A673 (cell line): ENCODE results near the gene PDE6B.
"Not testable (repeated sequence)": the region's sequence is repeated elsewhere in the genome, so short reads cannot be mapped to it uniquely, and the experiment has no call there.

Experiments
- EZH2 ChIP-seq: fragments of 200-600 bp; sonication (generic); IDR thresholded peaks from 2 replicates; pipeline ENCODE4 v1.6.1; 2017; ENCODE audit warnings: borderline replicate concordance, low read depth, mild to moderate bottlenecking, mixed read lengths, antibody characterized with exemption, low read length; ENCODE audit not compliant: poor library complexity, severe bottlenecking
- TF ChIP-seq, protein P1 (sequence below): fragments of 300-800, 200-600 bp; sonication (generic); conservative IDR thresholded peaks from 2 replicates; pipeline ENCODE4 v1.5.1; 2017; ENCODE audit warnings: low read depth, mild to moderate bottlenecking, antibody characterized with exemption, low read length, moderate library complexity, mixed read lengths

DNA sequence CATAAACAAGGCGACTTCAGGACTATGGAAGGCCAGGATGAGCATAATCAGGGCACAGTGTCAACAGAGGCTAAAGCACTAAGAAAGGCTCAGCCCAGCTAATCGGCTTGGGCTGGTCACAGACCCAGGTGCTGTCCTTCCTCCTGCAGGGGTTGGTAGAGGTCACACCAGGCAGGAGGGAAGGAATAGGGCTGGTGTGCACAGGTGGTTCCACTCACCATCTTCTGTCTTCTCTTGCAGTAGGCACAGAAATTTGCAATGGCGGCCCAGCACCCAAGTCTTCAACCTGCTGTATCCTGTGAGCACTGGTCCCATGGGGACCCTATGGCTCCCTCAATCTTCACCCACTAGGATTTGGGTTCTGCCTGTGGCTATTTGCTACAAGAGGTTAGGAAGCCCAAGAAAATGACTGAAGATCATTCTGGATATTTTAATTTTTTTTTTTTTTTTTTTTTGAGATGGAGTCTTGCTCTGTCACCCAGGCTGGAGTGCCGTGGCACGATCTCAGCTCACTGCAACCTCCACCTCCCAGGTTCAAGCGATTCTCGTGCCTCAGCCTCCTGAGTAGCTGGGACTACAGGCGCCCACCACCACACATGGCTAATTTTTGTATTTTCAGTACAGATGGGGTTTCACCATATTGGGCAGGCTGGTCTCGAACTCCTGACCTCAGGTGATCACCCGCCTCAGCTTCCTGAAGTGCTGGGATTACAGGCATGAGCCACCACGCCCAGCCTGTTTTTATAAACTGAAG lies 44.6 kb downstream of the PDE6B start:
- TF ChIP-seq, protein P1, sequence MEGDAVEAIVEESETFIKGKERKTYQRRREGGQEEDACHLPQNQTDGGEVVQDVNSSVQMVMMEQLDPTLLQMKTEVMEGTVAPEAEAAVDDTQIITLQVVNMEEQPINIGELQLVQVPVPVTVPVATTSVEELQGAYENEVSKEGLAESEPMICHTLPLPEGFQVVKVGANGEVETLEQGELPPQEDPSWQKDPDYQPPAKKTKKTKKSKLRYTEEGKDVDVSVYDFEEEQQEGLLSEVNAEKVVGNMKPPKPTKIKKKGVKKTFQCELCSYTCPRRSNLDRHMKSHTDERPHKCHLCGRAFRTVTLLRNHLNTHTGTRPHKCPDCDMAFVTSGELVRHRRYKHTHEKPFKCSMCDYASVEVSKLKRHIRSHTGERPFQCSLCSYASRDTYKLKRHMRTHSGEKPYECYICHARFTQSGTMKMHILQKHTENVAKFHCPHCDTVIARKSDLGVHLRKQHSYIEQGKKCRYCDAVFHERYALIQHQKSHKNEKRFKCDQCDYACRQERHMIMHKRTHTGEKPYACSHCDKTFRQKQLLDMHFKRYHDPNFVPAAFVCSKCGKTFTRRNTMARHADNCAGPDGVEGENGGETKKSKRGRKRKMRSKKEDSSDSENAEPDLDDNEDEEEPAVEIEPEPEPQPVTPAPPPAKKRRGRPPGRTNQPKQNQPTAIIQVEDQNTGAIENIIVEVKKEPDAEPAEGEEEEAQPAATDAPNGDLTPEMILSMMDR: not testable (repeated sequence)
- not testable (repeated sequence) for TF ChIP-seq EZH2
